K562 (cell line): ENCODE results near the gene GSG1L2. TPM values are rescaled to one million over a fixed set of nuclear protein-coding genes. Genes with fewer than 3 reads are reported as not detected.

Experiments
- HMG20A ChIP-seq: fragments of 450-650 bp; formaldehyde crosslinking; conservative IDR thresholded peaks from 2 replicates; pipeline ENCODE4 v1.4.0; 2020; ENCODE audit warnings: mild to moderate bottlenecking, mixed read lengths
- ILF3 ChIP-seq: fragments of 450-650 bp; IDR thresholded peaks from 2 replicates; pipeline ENCODE4 v1.6.1; 2018; ENCODE audit warnings: antibody characterized with exemption, mild to moderate bottlenecking, moderate library complexity, borderline replicate concordance
- KDM2B ChIP-seq: fragments of 250-450 bp; sonication (Bioruptor Pico); IDR thresholded peaks from 2 replicates; pipeline ENCODE4 v1.8.0; 2021; ENCODE audit warnings: mild to moderate bottlenecking, moderate library complexity
- KDM4B ChIP-seq, 2 experiments: fragments of 450-650 bp in 1 of 2; sonication (generic) in 1 of 2; IDR thresholded peaks; 2 replicates each; pipeline ENCODE4 v1.6.1; 2016 to 2017; ENCODE audit warnings: borderline replicate concordance in 2 of 2, antibody characterized with exemption in 1 of 2, low read depth in 1 of 2, mild to moderate bottlenecking in 1 of 2
- polyA plus RNA-seq, 8 experiments: library from polyadenylated mRNA; depleted of rRNA in 4 of 8; stranded (reverse) in 5 of 8; unstranded in 3 of 8; fragments of >200 nt; fragmentation: Nextera tagmentation in 2 of 8; fragmentation: Illumina TruSeq in 1 of 8; extraction: Ambion mirVana in 2 of 8; extraction: Trizol in 1 of 8; gene quantifications; 2 replicates each; pipeline versions ENCODE4 v1.2.1 to v1.2.3, GENCODE V29; 2011 to 2014; ENCODE audit warnings: inconsistent platforms in 1 of 8, missing spikeins in 1 of 8
- total RNA-seq, 7 experiments: library from RNA; depleted of rRNA in 6 of 7; stranded (reverse); fragments of >200 nt in 6 of 7; fragmentation: Illumina TruSeq in 2 of 7; extraction: Trizol in 2 of 7; gene quantifications; 2 replicates each; pipeline versions ENCODE4 v1.2.1 to v1.2.3, GENCODE V29; 2011 to 2021; ENCODE audit warnings: low replicate concordance in 1 of 7
- TF ChIP-seq, protein P1 (sequence below), 2 experiments: fragments of 450-650 bp; formaldehyde crosslinking in 1 of 2; IDR thresholded peaks; 2 replicates each; pipeline versions ENCODE4 v1.4.0 to v1.6.1; 2014 to 2020; ENCODE audit warnings: mild to moderate bottlenecking in 2 of 2, borderline replicate concordance in 1 of 2, low read depth in 1 of 2

Gene GSG1L2
- total and polyA plus RNA-seq, 9 of the 15 experiments (the other 6 are each of a cell fraction or from before 2014, with no cell fraction given): not detected

DNA sequence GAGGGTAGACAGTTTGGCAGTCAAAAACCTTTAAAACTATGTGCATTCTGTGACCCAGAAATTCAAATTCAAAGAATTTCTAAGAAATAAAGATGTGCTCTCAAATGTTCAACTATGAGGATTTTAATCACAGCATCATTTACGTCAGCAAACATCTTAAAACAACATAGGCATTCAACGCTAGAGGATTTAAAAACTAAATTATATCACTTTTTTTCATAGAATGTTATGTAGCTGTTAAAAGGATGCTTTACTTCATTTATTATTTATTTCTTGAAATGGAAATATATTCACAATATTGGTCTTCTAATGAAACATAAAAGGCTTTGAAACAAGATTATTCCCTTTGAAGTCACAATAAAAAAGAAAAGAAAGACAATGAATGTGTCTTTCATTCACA lies 7.5 kb upstream of the GSG1L2 start (continued):
- TF ChIP-seq, protein P1, sequence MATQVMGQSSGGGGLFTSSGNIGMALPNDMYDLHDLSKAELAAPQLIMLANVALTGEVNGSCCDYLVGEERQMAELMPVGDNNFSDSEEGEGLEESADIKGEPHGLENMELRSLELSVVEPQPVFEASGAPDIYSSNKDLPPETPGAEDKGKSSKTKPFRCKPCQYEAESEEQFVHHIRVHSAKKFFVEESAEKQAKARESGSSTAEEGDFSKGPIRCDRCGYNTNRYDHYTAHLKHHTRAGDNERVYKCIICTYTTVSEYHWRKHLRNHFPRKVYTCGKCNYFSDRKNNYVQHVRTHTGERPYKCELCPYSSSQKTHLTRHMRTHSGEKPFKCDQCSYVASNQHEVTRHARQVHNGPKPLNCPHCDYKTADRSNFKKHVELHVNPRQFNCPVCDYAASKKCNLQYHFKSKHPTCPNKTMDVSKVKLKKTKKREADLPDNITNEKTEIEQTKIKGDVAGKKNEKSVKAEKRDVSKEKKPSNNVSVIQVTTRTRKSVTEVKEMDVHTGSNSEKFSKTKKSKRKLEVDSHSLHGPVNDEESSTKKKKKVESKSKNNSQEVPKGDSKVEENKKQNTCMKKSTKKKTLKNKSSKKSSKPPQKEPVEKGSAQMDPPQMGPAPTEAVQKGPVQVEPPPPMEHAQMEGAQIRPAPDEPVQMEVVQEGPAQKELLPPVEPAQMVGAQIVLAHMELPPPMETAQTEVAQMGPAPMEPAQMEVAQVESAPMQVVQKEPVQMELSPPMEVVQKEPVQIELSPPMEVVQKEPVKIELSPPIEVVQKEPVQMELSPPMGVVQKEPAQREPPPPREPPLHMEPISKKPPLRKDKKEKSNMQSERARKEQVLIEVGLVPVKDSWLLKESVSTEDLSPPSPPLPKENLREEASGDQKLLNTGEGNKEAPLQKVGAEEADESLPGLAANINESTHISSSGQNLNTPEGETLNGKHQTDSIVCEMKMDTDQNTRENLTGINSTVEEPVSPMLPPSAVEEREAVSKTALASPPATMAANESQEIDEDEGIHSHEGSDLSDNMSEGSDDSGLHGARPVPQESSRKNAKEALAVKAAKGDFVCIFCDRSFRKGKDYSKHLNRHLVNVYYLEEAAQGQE (IDR thresholded peaks at IDR 0.05; ENCODE audit: borderline replicate concordance): no peak
- TF ChIP-seq, protein P1 (CRISPR knock-in tag; IDR thresholded peaks at IDR 0.05; ENCODE audit: low read depth): no peak
- TF ChIP-seq KDM2B (no peak), KDM4B (IDR thresholded peaks at IDR 0.05; ENCODE audit: borderline replicate concordance in 2 of 2, low read depth in 1 of 2) (no peak), ILF3 (no peak), HMG20A (no peak)
